HCEC 1CT (cell line): Measurements from ENCODE around the gene SPEM1.

Source experiments
- DNase-seq: peaks from one replicate; pipeline ENCODE4 v3.0.0-alpha.2; 2017

Gene SPEM1

DNA sequence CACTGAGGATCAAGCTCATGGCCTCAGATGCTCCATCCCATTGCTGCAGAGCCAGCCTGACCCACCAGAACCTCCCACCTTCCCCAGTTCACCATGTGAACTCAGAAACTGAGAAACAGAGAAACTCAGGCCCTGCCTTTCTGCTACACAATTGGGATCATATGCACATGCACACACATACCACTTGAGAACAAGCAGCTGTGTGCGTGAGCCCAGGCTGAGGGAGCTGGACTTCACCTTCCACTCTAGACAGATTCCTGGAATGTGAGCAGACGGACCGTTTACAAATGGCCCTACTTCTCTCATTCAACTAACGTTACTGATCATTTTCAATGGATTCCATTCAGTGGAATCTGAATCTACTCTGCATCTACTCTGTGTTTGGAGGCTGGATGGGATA is 3.6 kb downstream of the SPEM1 start:
- DNase-seq: no peak

DNA sequence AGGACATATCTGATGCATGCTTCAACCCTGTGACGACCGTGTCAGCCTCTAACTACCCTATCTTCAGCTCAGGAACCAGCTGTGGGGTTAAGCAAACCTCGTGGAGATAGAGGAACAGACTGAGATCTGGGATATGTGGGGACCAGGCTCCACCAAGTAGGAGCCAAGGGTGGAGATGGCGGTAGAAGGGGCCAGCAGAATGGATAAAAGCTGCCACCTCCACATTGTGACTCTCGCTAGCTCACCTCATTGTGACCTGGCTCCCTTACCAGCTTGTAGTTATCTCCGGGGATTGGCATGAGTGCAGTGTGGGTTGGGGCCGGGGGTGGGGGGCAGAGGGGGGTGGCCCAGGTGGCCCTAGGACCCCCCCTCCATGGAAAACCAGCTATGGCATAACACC is 5.2 kb downstream of the SPEM1 start, which contains the start of gene SPEM2:
TSS of gene SPEM2 (plus strand) at position 301 of the 400 bp plus-strand sequence. CDS start at position 374, 73 bp downstream.
- DNase-seq: no peak

DNA sequence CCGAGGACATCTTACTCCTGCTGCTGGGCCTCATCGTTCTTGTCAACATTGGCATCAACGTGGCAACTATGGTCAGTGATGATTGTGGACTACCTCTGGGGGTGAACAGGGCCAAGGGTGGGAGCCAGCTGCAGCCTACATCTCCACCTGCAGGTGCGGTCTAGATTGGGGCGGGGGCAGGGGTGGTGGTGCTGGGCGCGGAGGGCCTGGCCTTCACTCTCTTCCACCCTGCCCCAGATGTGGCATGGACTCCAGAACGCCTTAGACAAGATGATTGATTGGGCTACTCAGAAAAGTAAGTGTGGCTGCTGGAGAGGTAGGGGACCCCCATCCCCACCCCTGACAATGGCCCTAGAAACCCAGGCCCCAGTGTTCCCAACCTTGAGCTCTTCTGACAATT is 5.6 kb downstream of the SPEM1 start:
- no peak for DNase-seq

DNA sequence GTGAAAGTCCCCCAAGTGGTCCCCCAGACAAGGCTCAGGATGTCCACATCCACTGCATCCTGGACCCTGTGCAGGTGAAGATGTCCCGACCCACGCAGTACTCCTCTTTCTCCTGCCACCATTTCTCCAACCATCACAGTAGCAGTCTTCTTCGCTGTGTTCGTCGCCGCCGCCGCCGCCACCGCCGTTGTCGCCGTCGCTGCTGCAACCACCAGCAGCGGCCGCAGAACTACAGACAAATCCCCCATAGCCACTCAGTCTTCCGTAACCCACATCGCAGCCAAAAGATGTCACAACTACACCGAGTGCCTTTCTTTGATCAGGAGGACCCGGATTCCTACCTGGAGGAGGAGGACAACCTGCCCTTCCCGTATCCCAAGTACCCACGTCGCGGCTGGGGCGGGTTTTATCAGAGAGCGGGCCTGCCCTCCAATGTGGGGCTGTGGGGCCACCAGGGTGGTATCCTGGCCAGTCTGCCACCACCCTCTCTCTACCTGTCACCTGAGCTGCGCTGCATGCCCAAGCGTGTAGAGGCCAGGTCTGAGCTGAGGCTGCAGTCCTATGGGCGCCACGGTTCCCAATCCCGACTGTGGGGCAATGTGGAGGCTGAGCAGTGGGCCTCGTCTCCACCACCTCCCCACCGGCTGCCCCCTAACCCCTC is 6.2 kb downstream of the SPEM1 start:
- no peak for DNase-seq

DNA sequence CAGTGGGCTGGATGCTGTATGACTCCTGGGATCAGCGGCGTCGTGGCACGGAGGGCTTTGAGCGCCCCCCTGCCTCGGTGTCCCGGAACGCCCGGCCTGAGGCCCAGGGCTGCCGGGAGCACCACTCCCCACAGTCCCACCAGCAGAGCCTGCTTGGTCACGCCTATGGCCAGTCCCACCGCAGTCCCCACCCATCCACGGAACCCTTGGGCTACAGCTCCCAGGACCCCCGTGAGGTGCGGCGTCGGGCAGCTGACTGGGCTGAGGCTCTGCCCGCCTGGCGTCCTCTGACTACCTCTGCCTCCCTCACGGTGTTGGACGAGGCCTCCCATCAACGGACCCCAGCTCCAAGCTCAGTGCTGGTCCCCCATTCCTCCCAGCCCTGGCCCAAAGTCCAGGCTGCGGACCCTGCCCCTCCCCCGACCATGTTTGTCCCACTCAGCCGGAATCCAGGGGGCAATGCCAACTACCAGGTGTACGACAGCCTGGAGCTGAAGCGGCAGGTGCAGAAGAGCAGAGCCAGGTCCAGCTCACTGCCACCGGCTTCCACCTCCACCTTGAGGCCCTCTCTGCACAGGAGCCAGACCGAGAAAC is 6.9 kb downstream of the SPEM1 start:
- no peak for DNase-seq

DNA sequence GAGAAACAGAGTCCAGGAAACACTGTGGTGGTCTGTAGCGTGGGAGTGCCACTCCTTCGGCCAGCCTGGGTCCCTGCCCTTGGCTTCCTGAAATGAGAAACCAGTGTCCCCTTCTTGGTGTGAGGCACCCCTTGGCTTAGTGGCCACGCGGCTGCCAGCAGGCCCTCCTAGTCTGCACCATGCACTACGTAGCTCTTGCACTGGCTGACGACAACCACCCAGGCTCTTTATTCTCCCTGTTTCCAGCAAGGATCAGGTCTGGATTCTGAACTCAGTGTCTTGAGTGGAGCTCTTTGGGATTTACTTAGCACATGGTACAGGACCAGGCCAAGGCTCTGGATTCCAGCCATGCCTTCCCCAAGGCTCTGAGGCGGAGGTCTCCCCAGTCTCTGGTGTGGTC is 7.4 kb downstream of the SPEM1 start:
- DNase-seq: no peak

DNA sequence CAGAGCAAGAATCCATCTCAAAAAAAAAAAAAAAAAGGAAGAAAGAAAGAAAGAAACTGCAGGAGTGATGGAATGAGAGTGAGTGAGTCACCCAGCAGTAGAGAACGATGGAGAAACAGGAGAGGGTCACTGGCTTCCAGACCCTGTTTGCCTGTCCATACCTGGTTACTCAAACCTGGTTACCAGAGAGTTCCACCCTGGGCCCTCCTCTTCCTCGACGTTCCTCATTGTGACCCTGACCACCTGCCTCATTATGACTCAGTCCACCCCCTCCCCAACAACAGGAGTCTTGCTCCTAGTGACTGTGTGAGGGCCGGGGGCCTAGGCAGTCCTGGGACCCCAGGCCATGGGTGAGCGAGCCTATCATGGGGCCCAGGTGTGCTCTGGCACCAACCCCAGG is 8.4 kb downstream of the SPEM1 start, which contains the start of gene SPEM3:
TSS of gene SPEM3 (plus strand) at position 301 of the 400 bp plus-strand sequence. CDS start at position 347, 46 bp downstream.
- no peak for DNase-seq

DNA sequence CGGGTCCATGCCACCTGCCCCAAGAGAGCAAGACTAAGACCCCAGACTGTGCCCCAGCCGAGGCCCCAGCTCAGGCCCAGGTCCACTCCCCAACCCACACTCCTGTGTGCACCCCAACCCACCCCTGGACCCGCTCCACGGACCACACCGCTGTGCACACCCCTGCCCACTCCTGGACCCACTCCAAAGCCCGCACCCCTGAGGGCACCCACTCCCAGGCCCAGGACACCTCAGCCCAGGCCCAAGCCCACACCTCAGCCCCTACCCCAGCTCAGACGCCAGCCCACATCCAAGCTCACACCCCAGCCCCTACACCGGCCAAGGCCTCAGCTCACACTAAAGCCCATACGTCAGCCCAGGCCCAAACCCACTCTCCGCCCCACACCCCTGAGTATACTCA is 9.6 kb downstream of the SPEM1 start:
- DNase-seq: no peak

DNA sequence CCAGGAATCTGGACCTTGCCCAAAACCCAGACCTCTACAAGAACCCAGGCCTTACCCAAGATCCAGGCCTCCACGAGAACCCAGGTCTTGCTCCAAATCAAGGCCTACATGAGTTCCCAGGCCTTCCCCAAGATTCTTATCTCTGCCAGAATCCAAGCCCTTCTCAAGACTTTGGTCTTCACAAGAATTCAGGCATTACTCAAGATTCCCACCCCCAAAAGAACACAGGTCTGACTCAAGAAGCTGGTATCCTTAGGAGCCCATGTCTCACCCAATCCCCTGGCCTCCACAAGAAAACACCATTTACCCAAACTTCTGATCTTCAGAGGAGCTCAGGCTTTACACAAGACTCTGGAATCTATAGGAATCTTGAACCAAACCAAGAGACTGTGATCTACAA is 11.1 kb downstream of the SPEM1 start:
- DNase-seq: no peak

DNA sequence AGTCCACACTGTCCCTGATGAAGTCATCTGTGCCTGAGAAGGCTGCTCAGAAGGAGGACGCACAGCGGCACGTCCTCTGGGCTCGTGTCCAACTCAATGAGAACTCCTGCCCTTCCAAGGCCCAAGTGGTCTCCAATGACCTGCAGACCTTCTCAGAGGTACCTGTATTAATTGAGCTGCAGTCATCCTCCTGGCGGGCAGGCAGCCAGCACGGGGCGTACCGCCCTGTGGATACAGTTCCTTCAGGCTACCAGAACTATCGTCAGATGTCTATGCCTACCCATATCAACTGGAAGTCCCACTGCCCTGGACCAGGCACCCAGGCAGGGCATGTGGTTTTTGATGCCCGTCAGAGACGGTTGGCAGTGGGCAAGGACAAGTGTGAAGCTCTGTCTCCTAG is 12.2 kb downstream of the SPEM1 start:
- no peak for DNase-seq

DNA sequence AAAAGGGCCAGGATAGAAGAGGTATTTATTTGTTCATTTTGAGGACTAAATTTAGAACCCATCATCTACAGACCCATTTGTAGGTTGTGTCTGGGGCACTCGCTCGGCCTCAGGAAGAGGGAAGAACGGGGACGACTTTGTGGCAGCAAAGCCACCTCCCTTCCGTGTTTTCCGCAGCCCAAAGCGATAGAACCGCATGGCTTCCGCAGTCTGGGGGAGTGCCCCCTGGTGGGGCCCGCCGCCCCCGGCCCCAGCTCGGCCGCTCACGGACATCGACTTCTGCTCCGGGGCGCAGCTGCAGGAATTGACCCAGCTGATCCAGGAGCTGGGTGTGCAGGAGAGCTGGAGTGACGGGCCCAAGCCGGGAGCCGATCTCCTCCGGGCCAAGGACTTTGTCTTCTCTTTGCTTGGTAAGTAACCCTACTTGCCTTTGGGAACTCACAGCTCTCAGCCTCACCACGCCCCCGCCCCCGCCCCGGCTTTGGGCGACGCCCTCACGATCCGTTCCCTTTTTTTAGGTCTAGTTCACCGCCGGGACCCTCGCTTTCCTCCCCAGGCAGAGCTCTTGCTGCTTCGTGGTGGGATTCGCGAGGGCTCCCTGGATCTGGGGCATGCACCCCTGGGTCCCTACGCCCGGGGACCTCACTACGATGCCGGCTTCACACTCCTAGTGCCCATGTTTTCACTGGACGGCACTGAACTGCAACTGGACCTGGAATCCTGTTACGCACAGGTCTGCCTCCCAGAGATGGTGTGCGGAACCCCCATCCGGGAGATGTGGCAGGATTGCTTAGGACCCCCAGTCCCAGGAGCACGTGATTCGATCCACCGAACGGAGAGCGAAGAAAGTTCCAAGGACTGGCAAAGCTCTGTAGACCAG is 15.8 kb downstream of the SPEM1 start:
- DNase-seq: no peak

DNA sequence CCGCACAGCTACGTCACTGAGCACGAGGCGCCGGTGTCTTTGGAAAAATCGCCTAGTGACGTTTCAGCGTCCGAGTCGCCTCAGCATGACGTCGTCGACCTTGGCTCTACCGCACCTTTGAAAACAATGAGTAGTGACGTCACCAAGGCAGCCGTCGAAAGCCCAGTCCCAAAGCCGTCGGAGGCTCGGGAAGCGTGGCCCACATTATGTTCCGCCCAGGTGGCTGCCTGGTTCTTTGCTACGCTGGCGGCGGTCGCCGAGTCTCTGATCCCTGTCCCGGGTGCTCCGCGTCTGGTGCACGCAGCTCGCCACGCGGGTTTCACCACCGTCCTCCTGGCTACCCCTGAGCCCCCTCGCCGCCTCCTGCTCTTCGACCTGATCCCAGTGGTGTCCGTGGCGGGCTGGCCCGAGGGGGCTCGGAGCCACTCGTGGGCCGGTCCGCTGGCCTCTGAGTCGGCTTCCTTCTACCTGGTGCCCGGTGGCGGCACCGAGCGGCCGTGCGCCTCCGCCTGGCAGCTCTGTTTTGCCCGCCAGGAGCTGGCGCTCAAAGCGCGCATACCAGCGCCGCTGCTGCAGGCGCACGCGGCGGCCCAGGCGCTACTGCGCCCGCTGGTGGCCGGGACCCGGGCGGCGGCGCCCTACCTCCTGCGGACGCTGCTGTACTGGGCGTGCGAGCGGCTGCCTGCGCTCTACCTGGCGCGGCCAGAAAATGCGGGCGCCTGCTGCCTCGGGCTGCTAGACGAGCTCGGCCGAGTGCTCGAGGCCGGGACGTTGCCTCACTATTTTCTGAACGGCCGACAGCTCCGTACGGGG is 16.6 kb downstream of the SPEM1 start:
- DNase-seq: peak; percentile 67

DNA sequence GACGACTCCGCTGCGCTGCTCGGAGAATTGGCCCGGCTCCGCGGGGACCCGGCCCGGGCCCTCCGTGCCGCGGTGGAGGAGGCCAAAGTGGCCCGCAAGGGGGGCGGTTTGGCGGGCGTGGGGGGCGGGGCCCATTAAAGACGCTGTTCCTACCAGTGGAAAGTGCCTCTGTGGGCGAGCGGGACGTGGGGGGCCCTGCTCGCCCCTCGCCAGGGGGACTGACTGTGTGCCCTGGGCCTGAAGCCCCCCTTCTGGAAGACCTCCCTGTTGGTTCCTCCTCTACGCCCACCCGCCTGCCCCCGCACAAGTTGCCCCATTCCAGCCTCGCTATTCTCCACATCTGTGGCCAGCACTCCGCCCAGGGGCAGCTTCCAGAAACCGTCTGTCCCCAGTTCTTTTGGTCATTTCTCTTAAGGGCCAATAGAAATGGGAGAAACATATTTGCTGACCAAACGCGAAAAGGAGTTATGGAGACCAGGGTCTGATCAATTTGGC is 17.3 kb downstream of the SPEM1 start:
- no peak for DNase-seq

DNA sequence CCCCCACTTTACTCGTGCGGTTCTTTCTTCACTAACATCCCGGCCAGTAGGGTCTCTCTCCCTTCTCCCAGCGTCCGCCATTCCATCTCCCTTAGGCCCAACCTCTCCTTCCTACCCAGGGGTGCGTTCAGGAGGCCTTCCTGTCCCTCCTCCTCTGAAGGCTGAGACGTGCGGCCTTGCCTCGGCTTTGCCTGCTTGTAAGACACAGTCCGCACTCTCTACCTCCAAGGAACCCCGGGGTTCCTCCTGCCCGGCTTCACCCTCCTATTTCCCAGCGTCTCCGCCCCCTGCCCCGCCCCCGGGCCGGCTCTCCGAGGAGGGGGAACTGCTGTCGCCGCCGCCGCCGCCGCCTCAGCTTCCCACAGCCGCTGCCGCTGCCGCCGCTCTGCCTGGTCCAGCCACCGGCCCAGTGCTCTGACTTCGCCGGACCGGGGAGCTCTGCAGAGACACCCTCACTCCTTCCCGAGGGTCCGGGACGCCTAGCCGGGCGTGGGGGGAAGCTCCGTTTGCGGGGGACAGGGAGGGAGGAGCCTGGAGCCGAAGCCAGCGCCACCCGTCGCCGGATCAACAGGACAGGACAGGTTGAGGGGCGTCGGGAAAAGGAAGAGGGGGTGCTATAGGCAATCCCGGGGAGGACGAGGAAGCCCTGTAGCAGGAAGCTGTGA is 18.0 kb downstream of the SPEM1 start:
- DNase-seq: no peak

DNA sequence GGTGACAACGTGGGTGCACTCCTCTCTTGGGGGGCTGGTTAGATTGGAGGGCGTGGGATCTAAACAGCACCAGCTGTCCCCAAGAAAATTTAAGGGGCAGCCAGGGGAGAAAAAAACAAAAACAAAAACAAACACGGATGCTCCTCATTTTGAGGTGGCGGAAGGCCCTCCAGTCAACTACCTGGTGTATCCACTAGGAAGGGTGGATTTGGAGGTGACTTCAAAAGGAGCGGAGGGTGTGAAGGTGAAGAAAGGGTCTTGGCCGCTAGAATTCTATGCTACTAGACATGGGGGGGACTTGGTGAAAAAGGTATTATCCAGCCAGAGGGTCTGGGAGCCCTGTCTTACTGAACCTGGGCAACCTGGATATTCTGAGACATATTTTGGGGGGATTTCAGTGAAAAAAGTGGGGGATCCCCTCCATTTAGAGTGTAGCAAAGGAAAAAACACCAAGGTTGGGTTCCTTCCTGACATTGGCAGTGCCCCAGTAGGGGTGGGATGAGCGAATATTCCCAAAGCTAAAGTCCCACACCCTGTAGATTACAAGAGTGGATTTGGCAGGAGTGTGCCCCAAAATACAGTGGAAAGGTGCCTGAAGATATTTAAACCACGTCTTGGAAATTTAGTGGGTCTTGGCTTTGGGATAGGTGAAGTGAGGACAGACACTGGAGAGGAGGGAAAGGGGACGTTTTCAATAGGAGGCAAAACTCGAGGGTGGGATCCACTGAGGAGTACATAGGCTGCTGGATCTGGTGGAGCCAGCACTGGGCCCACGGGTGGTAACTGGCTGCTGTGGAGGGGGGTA is 18.7 kb downstream of the SPEM1 start:
- no peak for DNase-seq

DNA sequence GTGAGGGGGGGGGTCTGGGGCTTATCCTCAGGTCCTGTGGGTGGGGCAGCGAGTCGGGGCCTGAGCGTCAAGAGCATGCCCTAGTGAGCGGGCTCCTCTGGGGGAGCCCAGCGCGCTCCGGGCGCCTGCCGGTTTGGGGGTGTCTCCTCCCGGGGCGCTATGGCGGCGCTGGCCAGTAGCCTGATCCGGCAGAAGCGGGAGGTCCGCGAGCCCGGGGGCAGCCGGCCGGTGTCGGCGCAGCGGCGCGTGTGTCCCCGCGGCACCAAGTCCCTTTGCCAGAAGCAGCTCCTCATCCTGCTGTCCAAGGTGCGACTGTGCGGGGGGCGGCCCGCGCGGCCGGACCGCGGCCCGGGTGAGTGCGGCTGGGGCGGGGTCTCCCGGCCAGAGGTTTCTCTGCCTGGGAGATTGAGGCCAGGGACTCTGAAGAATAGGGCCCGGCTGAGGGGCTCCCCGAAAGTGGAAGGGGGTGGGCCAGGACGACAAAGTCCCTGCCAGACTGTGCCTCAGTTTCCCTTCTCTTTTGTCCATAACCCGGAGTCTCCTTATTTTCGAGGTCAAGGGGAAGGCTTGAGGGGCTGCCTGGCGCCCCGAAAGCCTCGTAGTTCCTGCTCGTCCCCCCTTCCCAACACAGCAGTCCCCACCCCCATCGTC is 19.5 kb downstream of the SPEM1 start, which contains the start of gene FGF11:
TSS of gene FGF11 (plus strand) at position 51 of the 651 bp plus-strand sequence. CDS start at position 160, 109 bp downstream.
- DNase-seq: no peak

DNA sequence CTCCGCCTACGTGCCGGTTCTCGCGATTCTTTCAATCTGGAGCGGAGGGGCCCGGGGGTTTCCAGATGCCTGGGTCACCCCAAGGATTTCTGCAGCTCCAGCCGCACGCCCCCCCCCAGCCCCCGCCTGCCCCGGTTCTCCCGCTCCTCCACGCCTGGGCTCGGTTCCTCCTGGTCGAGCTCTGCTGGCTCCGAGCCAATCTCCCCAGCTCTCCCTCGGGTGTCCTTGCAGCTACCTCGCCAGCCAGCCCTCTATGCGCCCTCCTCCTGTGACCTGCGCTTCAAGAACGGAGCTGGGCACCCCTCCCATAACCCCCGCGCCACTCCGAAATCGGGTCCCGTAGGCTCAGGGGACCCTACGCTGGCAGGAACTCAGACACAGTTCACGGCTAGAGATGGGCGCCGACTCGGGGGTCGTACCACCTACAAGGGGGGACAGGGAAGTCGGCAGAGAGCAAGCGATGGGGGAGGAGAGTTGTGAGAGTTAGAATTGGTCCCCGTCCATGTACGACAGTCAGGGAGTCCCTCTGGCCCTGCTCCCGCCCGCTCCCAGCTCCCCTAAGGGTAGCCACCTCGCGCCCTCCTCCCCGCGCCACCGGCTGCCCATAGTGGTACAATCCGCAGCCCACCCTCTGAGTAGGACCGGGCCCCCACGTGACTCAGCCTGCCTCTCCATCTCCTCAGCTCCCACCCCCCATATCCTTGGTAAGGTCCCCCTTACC is 20.1 kb downstream of the SPEM1 start:
- DNase-seq: peak; percentile 18

DNA sequence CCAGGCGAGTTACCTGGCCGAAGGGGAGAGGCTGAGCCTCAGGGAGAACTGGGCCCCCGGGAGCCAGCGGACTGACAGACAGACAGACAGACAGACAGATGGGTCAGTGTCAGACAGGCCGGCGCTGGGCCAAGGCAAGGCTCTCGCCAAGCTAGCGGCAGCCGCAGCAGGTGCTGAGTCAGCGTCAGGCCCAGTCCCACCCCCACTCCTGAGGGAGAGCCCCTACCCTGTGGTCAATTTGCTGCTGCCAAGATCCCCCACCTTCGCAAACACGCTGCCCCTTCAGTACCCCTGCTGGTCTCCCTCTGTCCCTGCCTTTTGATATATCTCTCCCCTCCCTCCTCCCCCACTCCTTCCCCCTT is 20.7 kb downstream of the SPEM1 start:
- peak; percentile 35 for DNase-seq

DNA sequence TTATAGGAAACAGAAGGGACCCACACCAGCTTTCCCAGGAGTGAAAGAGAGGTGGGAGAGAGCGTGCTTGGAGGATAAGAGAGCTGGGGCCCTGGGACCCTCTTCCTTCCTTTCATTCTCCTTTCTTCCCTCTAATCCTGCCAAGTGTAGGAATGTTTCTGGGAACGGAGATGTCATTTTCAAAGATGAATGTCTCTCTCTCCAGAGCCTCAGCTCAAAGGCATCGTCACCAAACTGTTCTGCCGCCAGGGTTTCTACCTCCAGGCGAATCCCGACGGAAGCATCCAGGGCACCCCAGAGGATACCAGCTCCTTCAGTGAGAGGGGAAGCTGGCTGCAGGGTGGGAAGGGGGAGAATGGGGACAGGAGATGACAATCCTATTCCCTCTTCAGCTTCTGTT is 21.1 kb downstream of the SPEM1 start:
- no peak for DNase-seq

DNA sequence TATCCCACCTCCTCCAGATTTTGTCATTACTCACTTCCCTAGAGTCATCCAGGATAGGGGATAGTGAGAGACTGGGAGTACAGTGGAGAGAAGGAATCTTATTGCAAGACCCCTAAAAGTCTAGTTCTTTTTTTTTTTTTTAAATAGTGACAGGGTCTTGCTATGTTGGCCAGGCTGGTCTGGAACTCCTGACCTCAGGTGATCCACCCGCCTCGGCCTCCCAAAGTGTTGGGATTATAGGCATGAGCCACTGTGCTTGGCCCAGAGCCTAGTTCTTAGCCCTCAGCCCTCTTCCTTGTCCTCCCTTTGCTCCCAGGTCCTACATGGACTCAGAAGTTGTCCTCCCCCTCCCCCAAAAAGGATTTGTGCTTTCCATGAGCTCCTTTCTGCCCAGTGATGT is 22.0 kb downstream of the SPEM1 start:
- no peak for DNase-seq
